ENCODE data around the gene CCDC40.

Gene CCDC40

DNA sequence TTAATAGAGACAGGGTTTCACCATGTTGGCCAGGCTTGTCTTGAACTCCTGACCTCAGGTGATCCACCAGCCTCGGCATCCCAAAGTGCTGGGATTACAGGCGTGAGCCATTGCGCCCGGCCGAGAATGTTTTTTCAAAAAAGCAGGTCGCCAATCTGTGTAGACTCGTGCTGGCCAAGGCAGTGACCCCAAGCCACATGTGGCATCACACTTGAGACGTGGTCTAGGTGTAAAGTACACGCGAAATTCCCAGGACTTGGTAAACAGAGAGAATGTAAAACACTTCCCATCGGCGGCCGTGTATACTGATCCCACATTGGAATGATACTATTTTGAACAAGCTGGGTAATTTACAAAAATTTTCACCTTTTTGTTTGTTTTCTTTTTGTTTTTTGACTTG is 41.8 kb upstream of the CCDC40 start:
- Histone ChIP-seq H4K20me1 (ENCODE audit: insufficient read depth) (no peaks in the 10 kb centered on the region), H3K36me3 (ENCODE audit: insufficient read depth) (no peaks in the 10 kb centered on the region), H3K27ac (peak overlapping the region; percentile 82; the same call in 1 of the 2 replicates), H3K27me3 (ENCODE audit: insufficient read depth, low read depth) (no peaks in the 10 kb centered on the region), H2AFZ (ENCODE audit: low read depth) (no peak overlapping the region), H3K4me2 (0 out of 2 replicates have a peak overlapping the region, but pooled peaks have one; percentile 70), H3K79me2 (ENCODE audit: insufficient read depth, low read depth) (no peaks in the 10 kb centered on the region), H3K4me1 (ENCODE audit: low read depth, poor library complexity, severe bottlenecking) (peaks cover 37% of the 10 kb centered on the region), H3K9ac (no peak overlapping the region), H3K4me3 (IDR thresholded peaks at IDR 0.05; ENCODE audit: insufficient read depth, low read depth, low read length) (no peak overlapping the region)
- no peak for TF ChIP-seq CTCF (conservative IDR thresholded peaks at IDR 0.05; ENCODE audit: low read depth, low read length)

DNA sequence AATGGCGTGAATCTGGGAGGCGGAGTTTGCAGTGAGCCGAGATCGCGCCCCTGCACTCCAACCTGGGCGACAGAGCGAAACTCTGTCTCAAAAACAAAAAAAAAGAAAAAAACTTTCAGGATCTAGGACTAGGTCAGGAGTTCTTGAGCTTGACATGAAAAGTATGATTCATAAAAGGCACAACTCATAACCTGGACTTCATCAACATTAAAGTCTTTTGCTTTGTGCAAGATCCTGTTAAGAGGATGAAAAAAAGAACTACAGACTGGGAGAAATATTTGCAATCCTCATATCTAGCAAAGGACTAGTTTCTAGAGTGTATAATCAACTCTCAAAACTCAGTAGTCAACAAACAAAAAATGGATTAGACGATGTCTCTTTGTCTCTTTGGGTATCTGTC is 40.7 kb upstream of the CCDC40 start:
- no peaks in the 10 kb centered on the region for H3K79me2 ChIP-seq (ENCODE audit: insufficient read depth, low read depth)
- peaks cover 37% of the 10 kb centered on the region for H3K4me1 ChIP-seq (ENCODE audit: low read depth, poor library complexity, severe bottlenecking)
- H3K36me3 ChIP-seq (ENCODE audit: insufficient read depth), result no peaks in the 10 kb centered on the region
- H3K27ac ChIP-seq, result no peak overlapping the region
- no peak overlapping the region for H2AFZ ChIP-seq (ENCODE audit: low read depth)
- H3K27me3 ChIP-seq (ENCODE audit: insufficient read depth, low read depth), result no peaks in the 10 kb centered on the region
- no peak for TF ChIP-seq CTCF (conservative IDR thresholded peaks at IDR 0.05; ENCODE audit: low read depth, low read length)
- H3K4me3 ChIP-seq (IDR thresholded peaks at IDR 0.05; ENCODE audit: insufficient read depth, low read depth, low read length), result no peak overlapping the region
- no peaks in the 10 kb centered on the region for H4K20me1 ChIP-seq (ENCODE audit: insufficient read depth)
- no peak overlapping the region for H3K9ac ChIP-seq
- no peak overlapping the region for H3K4me2 ChIP-seq

- no peak overlapping the region for H3K4me2 ChIP-seq
- no peak for TF ChIP-seq CTCF (conservative IDR thresholded peaks at IDR 0.05; ENCODE audit: low read depth, low read length)
Observed at GRCh38 chr17:79996291-79996690, 40.2 kb upstream of the CCDC40 start.

GRCh38 chr17:79997011-79997660 is 39.3 kb upstream of the CCDC40 start:
- no peaks in the 10 kb centered on the region for H3K36me3 ChIP-seq (ENCODE audit: insufficient read depth)
- H3K4me3 ChIP-seq (IDR thresholded peaks at IDR 0.05; ENCODE audit: insufficient read depth, low read depth, low read length), result no peak overlapping the region
- H3K27me3 ChIP-seq (ENCODE audit: insufficient read depth, low read depth), result no peaks in the 10 kb centered on the region
- H4K20me1 ChIP-seq (ENCODE audit: insufficient read depth), result no peaks in the 10 kb centered on the region
- H2AFZ ChIP-seq (ENCODE audit: low read depth), result no peak overlapping the region
- H3K9ac ChIP-seq, result no peak overlapping the region
- no peak for TF ChIP-seq CTCF (conservative IDR thresholded peaks at IDR 0.05; ENCODE audit: low read depth, low read length)
- peaks cover 29% of the 10 kb centered on the region for H3K4me1 ChIP-seq (ENCODE audit: low read depth, poor library complexity, severe bottlenecking)
- H3K4me2 ChIP-seq, result no peak overlapping the region
- H3K79me2 ChIP-seq (ENCODE audit: insufficient read depth, low read depth), result no peaks in the 10 kb centered on the region
- H3K27ac ChIP-seq, result no peak overlapping the region

More at GRCh38 chr17:79996291-79996690, 40.2 kb upstream of the CCDC40 start:
- H2AFZ ChIP-seq (ENCODE audit: low read depth), result no peak overlapping the region
- no peaks in the 10 kb centered on the region for H3K36me3 ChIP-seq (ENCODE audit: insufficient read depth)
- H3K27ac ChIP-seq, result no peak overlapping the region
- H3K9ac ChIP-seq, result no peak overlapping the region
- no peaks in the 10 kb centered on the region for H3K27me3 ChIP-seq (ENCODE audit: insufficient read depth, low read depth)
- no peaks in the 10 kb centered on the region for H4K20me1 ChIP-seq (ENCODE audit: insufficient read depth)
- no peaks in the 10 kb centered on the region for H3K79me2 ChIP-seq (ENCODE audit: insufficient read depth, low read depth)
- H3K4me1 ChIP-seq (ENCODE audit: low read depth, poor library complexity, severe bottlenecking), result peaks cover 34% of the 10 kb centered on the region
- H3K4me3 ChIP-seq (IDR thresholded peaks at IDR 0.05; ENCODE audit: insufficient read depth, low read depth, low read length), result no peak overlapping the region
